ACC112 (cell line): Measurements from ENCODE around the gene PTPDC1.
A peak's percentile ranks its signal among the peaks of the same experiment; 100 is the strongest.

Experiments used
- H2AFZ ChIP-seq: fragments of 200-600 bp; sonication (generic); one replicate; pipeline ENCODE4 v1.6.0; 2017; ENCODE audit warnings: antibody characterized with exemption, low read length; ENCODE audit not compliant: unreplicated experiment
- H3K27ac ChIP-seq: fragments of 200-600 bp; sonication (generic); 2 replicates; pipeline ENCODE4 v1.5.1; 2014; ENCODE audit warnings: low read depth, mild to moderate bottlenecking, antibody characterized with exemption, low read length, moderate library complexity
- H3K27me3 ChIP-seq: fragments of 200-600 bp; sonication (generic); 2 replicates; pipeline ENCODE4 v1.6.1; 2014; ENCODE audit warnings: mild to moderate bottlenecking, antibody characterized with exemption, low read length, moderate library complexity, mixed read lengths; ENCODE audit not compliant: insufficient read depth
- H3K36me3 ChIP-seq: fragments of 200-600 bp; sonication (generic); 2 replicates; pipeline ENCODE4 v1.6.1; 2016; ENCODE audit warnings: mild to moderate bottlenecking, antibody characterized with exemption, low read length, moderate library complexity, mixed read lengths; ENCODE audit not compliant: insufficient read depth
- H3K4me1 ChIP-seq: fragments of 200-600 bp; sonication (generic); one replicate; pipeline ENCODE4 v1.6.1; 2016; ENCODE audit warnings: low read length, mixed read lengths; ENCODE audit not compliant: insufficient read depth, unreplicated experiment, control insufficient read depth
- H3K4me3 ChIP-seq: fragments of 200-600 bp; sonication (generic); 2 replicates; pipeline ENCODE4 v1.5.1; 2014; ENCODE audit warnings: mild to moderate bottlenecking, low read depth, low read length
- H3K79me2 ChIP-seq: fragments of 200-600 bp; sonication (generic); one replicate; pipeline ENCODE4 v1.6.0; 2016; ENCODE audit warnings: low read length; ENCODE audit not compliant: control insufficient read depth, unreplicated experiment, insufficient read depth

The PTPDC1 gene

DNA sequence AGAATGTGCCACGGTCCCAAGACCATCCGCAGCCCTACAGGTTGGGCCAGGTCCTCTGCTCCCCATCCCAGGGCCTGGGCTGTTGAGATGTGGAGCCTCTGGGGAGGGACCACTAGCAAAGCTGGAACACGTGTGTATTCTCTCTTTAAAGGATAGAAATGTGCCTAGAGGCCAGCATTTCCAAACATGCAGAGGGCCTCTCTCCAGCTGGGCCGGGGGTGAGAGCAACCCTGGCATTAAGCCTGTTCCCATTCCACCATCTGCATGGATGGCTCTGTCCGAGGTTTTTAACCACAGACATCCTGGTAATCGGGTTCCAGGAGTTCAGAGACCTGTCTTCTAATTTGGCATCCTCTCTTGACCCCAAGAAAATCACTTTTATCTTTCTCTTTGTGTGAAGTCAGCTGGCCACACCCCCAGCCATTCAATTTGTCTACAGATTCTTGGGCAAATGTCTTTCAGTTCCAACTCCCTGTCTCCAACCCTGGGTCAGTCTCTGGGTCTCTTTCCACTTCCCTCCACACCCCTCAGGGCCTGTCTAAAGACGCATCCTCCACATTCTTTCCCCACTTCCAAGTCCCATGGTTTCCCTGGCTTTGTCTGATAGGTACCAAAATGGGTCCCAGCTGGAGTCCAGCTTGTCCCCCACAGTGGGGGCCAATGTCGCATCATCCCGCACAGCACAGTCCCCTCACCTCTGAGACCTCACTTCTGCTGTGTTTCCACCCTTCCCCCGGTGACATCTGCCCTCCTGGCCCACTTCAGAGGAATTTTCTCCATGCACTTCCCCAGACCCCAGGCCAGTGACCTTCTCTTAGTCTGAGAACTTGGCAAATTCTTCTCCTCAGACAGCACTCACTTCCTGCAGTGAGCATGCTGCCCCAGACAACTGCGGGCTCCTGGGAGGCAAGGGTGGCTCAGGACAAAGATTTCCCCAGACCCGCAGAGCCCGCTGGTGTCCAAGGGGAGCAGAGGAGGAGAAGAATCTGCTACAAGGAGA is 56.8 kb downstream of the PTPDC1 start:
- Histone ChIP-seq H3K27ac (peak overlapping the region; percentile 98), H3K4me1 (peaks cover 49% of the 10 kb centered on the region), H2AFZ (no peak overlapping the region), H3K4me3 (peak overlapping the region; percentile 45), H3K27me3 (no peaks in the 10 kb centered on the region), H3K79me2 (no peaks in the 10 kb centered on the region), H3K36me3 (no peaks in the 10 kb centered on the region)

DNA sequence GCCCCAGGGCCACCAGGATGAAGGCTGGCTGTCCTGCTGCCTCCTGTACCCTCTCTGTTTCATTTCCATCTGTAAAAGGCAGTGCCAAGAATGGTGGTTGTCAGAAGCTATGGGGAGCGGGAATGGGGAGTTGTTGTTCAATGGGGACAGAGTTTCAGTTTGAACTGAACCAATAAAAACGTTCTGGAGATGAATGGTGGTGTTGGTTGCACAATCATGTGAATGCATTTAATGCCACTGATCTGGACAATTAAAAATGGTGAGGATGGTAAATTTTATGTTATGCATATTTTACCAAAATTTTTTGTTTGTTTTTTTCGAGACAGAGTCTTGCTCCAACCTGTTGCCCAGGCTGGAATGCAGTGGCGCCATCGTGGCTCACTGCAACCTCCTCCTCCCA is 58.1 kb downstream of the PTPDC1 start:
- H3K4me1 ChIP-seq: peaks cover 38% of the 10 kb centered on the region
- no peaks in the 10 kb centered on the region for H3K27me3 ChIP-seq
- H2AFZ ChIP-seq: no peak overlapping the region
- no peak overlapping the region for H3K4me3 ChIP-seq
- H3K27ac ChIP-seq: no peak overlapping the region
- H3K79me2 ChIP-seq: no peaks in the 10 kb centered on the region
- no peaks in the 10 kb centered on the region for H3K36me3 ChIP-seq

DNA sequence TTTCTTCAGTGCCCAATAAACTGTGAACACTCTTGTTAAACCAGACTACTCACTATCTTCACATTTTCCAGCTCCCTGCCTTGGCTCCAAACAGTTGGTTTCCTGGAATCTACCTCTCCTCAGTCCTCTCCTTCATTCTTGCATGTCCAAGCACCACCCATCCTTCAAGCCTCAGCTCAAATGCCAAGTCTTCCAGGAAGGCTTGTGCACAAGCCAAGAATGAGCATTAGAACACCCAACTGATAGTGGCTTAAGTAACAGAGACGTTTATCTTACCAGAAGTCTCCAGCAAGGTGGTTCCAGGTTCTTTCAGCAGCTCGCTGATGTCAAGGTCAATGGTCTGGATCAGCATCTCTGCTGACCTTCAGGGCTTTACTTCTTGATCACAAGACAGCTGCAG is 60.1 kb downstream of the PTPDC1 start:
- Histone ChIP-seq H3K4me1 (peaks cover 22% of the 10 kb centered on the region), H2AFZ (no peak overlapping the region), H3K4me3 (no peak overlapping the region), H3K27me3 (no peaks in the 10 kb centered on the region), H3K27ac (no peak overlapping the region), H3K79me2 (no peaks in the 10 kb centered on the region), H3K36me3 (no peaks in the 10 kb centered on the region)

DNA sequence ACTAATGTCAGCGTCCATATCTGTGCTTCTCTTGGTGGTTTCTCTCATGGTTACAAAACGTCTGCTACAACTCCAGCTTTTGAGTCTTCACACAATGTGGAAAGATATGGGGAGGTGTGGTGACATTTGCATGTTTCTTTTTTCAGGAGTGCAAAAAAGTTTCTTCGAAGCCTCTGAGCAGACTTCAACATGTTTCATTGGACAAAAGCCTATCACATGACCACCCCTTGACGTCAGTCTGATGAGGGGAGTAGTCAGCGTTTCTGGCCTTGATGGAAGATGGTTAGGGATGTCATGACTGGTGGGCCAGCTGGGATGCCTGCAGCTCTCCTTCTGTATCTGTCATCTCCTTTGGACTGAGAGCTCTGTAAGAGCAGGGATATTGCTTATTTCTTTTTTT is 61.4 kb downstream of the PTPDC1 start:
- no peaks in the 10 kb centered on the region for H3K79me2 ChIP-seq
- H3K4me3 ChIP-seq: no peak overlapping the region
- H2AFZ ChIP-seq: no peak overlapping the region
- no peaks in the 10 kb centered on the region for H3K36me3 ChIP-seq
- no peaks in the 10 kb centered on the region for H3K27me3 ChIP-seq
- H3K4me1 ChIP-seq: peaks cover 11% of the 10 kb centered on the region
- no peak overlapping the region for H3K27ac ChIP-seq

DNA sequence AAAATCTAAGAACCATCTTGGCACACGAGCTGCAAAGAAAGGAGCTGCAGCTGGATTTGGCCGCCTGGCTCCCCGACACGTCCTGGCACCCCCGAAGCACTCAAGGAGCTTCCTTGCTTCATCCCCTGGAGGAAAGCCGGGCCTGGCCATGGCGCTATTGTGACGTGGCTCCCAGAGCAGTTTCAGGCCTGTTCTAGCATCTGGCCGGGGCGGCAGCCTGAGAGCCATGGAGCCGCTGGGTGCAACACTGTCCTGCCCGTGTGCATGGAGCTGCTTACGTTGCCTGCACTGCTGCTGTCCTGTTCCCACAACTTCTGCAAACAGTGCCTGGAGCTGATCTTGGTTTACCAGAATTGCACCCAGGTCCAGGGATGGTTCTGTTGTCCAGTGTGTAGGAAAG is 63.5 kb downstream of the PTPDC1 start:
- Histone ChIP-seq H3K27ac (no peak overlapping the region), H2AFZ (no peak overlapping the region), H3K27me3 (no peaks in the 10 kb centered on the region), H3K4me1 (no peaks in the 10 kb centered on the region), H3K79me2 (no peaks in the 10 kb centered on the region), H3K4me3 (no peak overlapping the region), H3K36me3 (no peaks in the 10 kb centered on the region)

DNA sequence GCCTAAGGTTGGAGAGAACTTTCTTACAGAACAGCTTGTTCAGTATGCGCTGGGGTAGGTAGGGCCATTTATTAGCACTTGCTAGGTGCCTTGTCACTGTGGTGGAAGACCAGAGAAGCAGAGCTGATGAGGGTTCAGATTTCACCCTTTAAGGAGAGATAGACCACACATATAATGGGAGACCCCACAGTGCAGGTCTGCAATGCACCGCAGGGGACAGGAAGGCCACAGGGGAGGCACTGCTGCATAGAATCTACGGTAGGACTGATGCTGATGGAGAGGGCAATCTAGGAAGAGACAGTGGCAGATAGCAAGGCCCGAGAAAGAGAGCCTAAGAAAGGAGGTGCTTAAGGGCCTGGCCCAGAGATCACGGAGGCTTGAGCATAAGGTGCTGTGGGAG is 64.2 kb downstream of the PTPDC1 start:
- no peak overlapping the region for H3K4me3 ChIP-seq
- no peaks in the 10 kb centered on the region for H3K36me3 ChIP-seq
- no peaks in the 10 kb centered on the region for H3K27me3 ChIP-seq
- H3K79me2 ChIP-seq: no peaks in the 10 kb centered on the region
- H2AFZ ChIP-seq: no peak overlapping the region
- H3K27ac ChIP-seq: no peak overlapping the region
- no peaks in the 10 kb centered on the region for H3K4me1 ChIP-seq

DNA sequence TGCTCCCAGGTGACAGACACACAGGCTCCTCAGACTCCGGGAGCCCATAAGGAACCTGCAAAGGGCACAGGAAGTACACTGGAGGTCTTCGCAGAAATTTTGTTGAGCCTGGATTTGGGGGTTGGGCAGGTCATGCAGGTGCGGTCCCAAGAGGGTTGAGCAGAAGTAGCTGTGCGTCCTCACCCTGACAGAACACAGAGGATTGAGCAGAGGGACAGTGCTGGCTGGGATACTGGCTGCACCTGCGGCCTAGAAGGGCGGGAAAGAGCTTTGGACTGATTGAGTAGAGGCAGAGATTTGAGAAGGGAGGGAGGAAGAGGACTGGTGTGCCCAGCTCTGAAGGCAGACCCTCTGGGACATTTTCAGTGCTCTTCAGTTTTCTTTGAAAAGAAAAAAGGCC is 65.4 kb downstream of the PTPDC1 start:
- no peaks in the 10 kb centered on the region for H3K36me3 ChIP-seq

DNA sequence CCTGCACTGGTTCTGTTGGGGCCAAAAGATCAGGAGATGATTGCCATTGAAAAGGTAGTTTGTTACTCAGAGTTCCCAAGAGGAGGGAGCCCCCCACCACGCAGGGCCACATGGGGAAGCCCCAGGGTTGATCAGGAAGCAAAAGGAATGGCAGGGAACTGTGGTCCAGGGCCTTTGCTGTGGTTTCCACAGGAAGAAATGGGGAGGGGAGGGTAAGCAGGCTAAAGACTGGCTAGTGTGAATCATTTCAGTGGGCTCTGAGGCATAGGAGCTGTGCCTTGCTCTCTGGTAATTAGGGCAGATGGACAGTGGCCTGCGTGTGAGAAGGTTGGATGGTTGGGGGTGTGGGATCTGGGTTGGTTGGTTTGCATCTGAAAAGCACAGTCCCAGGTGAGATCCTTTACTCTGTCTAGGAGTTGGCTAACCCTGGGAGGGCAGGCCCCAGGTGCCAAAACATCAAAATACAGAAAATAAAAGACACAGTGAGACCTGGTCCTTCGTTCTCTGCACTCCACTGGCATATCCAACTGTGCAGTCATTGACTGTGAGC is 66.1 kb downstream of the PTPDC1 start:
- Histone ChIP-seq H3K27ac (no peak overlapping the region), H3K4me3 (no peak overlapping the region)

More for the DNA sequence above, 65.4 kb downstream of the PTPDC1 start:
- no peak overlapping the region for H2AFZ ChIP-seq
- no peak overlapping the region for H3K27ac ChIP-seq
- H3K4me1 ChIP-seq: no peaks in the 10 kb centered on the region
- H3K79me2 ChIP-seq: no peaks in the 10 kb centered on the region
- no peaks in the 10 kb centered on the region for H3K27me3 ChIP-seq
- no peak overlapping the region for H3K4me3 ChIP-seq

DNA sequence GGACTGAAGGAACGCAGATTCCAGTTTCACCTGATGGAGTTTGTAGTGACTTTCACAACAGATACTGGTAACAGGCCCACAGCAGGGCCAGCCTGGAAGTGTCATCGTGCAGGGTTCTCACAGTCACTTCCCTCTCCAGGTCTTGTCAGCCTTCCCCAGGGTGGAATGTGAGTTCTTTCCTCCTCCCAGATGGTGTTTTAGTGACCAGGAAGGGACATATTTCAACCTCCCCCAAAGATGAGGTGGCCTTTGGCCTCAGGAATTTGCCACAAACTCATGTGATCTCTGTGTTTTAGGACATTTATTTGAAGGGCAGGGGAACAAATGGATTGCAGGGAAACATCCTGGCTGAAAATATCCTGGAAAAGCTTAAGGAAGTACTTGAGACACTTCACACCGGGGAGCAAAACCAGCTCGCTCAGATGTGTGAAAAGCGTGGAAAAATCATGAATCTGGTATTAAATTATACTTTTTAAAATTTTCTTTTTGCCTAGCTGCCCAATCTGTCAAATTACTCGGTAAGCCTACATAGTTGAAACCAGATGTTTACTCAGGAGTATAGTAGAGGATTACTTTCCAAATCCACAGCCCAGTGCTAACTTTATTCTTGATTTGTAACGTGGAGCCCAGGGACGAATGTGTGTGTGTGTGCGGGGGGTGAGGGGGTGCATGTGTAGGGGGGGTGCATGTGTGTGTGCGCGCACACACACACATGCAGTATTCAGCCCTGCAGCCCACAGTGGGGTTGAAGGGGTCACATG is 66.8 kb downstream of the PTPDC1 start:
- Histone ChIP-seq H3K27ac (no peak overlapping the region), H3K4me3 (no peak overlapping the region), H3K27me3 (no peaks in the 10 kb centered on the region), H3K79me2 (no peaks in the 10 kb centered on the region), H3K36me3 (no peaks in the 10 kb centered on the region), H2AFZ (no peak overlapping the region), H3K4me1 (no peaks in the 10 kb centered on the region)

More for the DNA sequence above, 66.1 kb downstream of the PTPDC1 start:
- H2AFZ ChIP-seq: no peak overlapping the region
- H3K79me2 ChIP-seq: no peaks in the 10 kb centered on the region
- H3K27me3 ChIP-seq: no peaks in the 10 kb centered on the region
- H3K4me1 ChIP-seq: no peaks in the 10 kb centered on the region
- no peaks in the 10 kb centered on the region for H3K36me3 ChIP-seq

DNA sequence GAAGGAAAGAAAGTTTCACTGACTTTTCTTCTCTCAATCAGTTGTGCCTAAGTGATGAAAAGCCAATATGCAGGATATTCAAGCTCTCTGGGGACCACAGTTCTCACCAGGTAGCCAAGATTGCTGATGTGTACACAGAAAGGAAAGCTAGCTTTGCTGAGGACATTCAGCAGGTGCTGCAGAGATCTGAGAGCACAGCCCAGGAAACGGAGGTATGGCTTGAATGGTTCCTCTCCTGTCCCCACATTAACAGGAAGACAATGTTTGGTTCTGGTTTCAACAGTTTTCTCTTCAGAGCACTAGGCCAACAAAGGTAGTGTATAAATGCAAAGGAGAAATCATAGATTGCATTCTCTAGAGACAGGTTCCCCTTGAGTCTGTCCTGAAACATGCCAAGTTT is 69.6 kb downstream of the PTPDC1 start:
- no peak overlapping the region for H3K27ac ChIP-seq
- no peak overlapping the region for H2AFZ ChIP-seq
- H3K4me1 ChIP-seq: peaks cover 7% of the 10 kb centered on the region
- no peaks in the 10 kb centered on the region for H3K36me3 ChIP-seq
- H3K4me3 ChIP-seq: no peak overlapping the region
- no peaks in the 10 kb centered on the region for H3K27me3 ChIP-seq
- no peaks in the 10 kb centered on the region for H3K79me2 ChIP-seq
